C4-2B (cell line): Measurements from ENCODE around the gene SLC66A1.
"Not testable (repeated sequence)": the region's sequence is repeated elsewhere in the genome, so short reads cannot be mapped to it uniquely, and the experiment has no call there.

ENCODE experiments used
- CTCF ChIP-seq: fragments of 450-650 bp; conservative IDR thresholded peaks from 2 replicates; pipeline ENCODE4 v1.5.1; 2017; ENCODE audit warnings: mild to moderate bottlenecking
- ZFX ChIP-seq: fragments of 450-650 bp; IDR thresholded peaks from 2 replicates; pipeline ENCODE4 v1.6.1; 2017

GRCh38 chr1:19285807-19286206, 26.3 kb upstream of the SLC66A1 start:
- TF ChIP-seq CTCF, ZFX: not testable (repeated sequence)
